Sigmoid colon (tissue), 4 donors: Measurements from ENCODE around the gene SRSF9.

Source experiments
- CTCF ChIP-seq, 4 experiments: fragments of 450-650 bp in 3 of 4; fragments of 200-600 bp in 1 of 4; IDR thresholded peaks; one replicate each; pipeline ENCODE4 v1.5.1; 2016 to 2019; ENCODE audit warnings: antibody characterized with exemption in 4 of 4, mild to moderate bottlenecking in 3 of 4, moderate library complexity in 2 of 4
- EP300 ChIP-seq, 4 donors: sonication (generic); formaldehyde crosslinking; IDR thresholded peaks; one replicate each; pipeline ENCODE4 v1.6.1; 2017; ENCODE audit warnings: antibody characterized with exemption in 4 of 4
- POLR2A ChIP-seq, 2 donors: fragments of 450-650 bp; IDR thresholded peaks; one replicate each; pipeline ENCODE4 v1.6.1; 2016; ENCODE audit warnings: antibody characterized with exemption in 2 of 2, mild to moderate bottlenecking in 2 of 2, moderate library complexity in 2 of 2
- POLR2AphosphoS5 ChIP-seq, 4 donors: sonication (generic); formaldehyde crosslinking; IDR thresholded peaks; one replicate each; pipeline ENCODE4 v1.6.1; 2017; ENCODE audit warnings: antibody characterized with exemption in 4 of 4

- TF ChIP-seq POLR2A (IDR thresholded peaks at IDR 0.05), result no peak
- no peak for TF ChIP-seq CTCF (IDR thresholded peaks at IDR 0.05)
- TF ChIP-seq POLR2AphosphoS5 (IDR thresholded peaks at IDR 0.05), result no peak
- TF ChIP-seq EP300 (IDR thresholded peaks at IDR 0.05), result no peak
Observed at GRCh38 chr12:120413901-120414695, 55.5 kb downstream of the SRSF9 start.
